SK-N-SH treated with all-trans-retinoic acid at 6 μM for 48 hours (cell line): Measurements from ENCODE around the gene IQCM.

Experiments used
- ARNTL ChIP-seq: fragments of 450-650 bp; formaldehyde crosslinking; IDR thresholded peaks from 2 replicates; pipeline ENCODE4 v1.5.0; 2020; ENCODE audit warnings: low read depth, mild to moderate bottlenecking, moderate library complexity, borderline replicate concordance
- CREB5 ChIP-seq: fragments of 250-450 bp; sonication (Bioruptor Pico); IDR thresholded peaks from 2 replicates; pipeline ENCODE4 v1.5.1; 2020; ENCODE audit warnings: low read depth, mild to moderate bottlenecking, moderate library complexity
- GLIS3 ChIP-seq: fragments of 250-450 bp; sonication (Bioruptor Pico); IDR thresholded peaks from 2 replicates; pipeline ENCODE4 v1.5.0; 2020; ENCODE audit warnings: mild to moderate bottlenecking, moderate library complexity
- PATZ1 ChIP-seq: fragments of 250-450 bp; sonication (Bioruptor Pico); IDR thresholded peaks from 2 replicates; pipeline ENCODE4 v1.8.0; 2020; ENCODE audit warnings: mild to moderate bottlenecking, moderate library complexity, borderline replicate concordance
- POU6F1 ChIP-seq: fragments of 250-450 bp; sonication (Bioruptor Pico); IDR thresholded peaks from 2 replicates; pipeline ENCODE4 v1.8.0; 2021; ENCODE audit warnings: low read depth, mild to moderate bottlenecking, moderate library complexity, borderline replicate concordance
- RARB ChIP-seq: fragments of 250-450 bp; sonication (Bioruptor Pico); IDR thresholded peaks from 2 replicates; pipeline ENCODE4 v1.8.0; 2021; ENCODE audit warnings: mild to moderate bottlenecking, moderate library complexity
- TCF4 ChIP-seq: fragments of 250-450 bp; sonication (Bioruptor Pico); IDR thresholded peaks from 2 replicates; pipeline ENCODE4 v1.8.0; 2021; ENCODE audit warnings: mild to moderate bottlenecking, moderate library complexity, borderline replicate concordance
- ZFP3 ChIP-seq: fragments of 250-450 bp; sonication (Bioruptor Pico); IDR thresholded peaks from 2 replicates; pipeline ENCODE4 v1.5.0; 2020; ENCODE audit warnings: mild to moderate bottlenecking, moderate library complexity
- ZFP30 ChIP-seq: fragments of 450-650 bp; formaldehyde crosslinking; IDR thresholded peaks from 2 replicates; pipeline ENCODE4 v1.5.0; 2022; ENCODE audit warnings: mild to moderate bottlenecking, moderate library complexity
- ZNF565 ChIP-seq: fragments of 450-650 bp; formaldehyde crosslinking; conservative IDR thresholded peaks from 2 replicates; pipeline ENCODE4 v1.5.0; 2020; ENCODE audit warnings: low read depth, mild to moderate bottlenecking, moderate library complexity
- ZNF70 ChIP-seq: fragments of 450-650 bp; formaldehyde crosslinking; IDR thresholded peaks from 2 replicates; pipeline ENCODE4 v1.5.0; 2020; ENCODE audit warnings: mild to moderate bottlenecking, moderate library complexity
- ZNF8 ChIP-seq: fragments of 450-650 bp; formaldehyde crosslinking; IDR thresholded peaks from 2 replicates; pipeline ENCODE4 v1.5.0; 2020; ENCODE audit warnings: mild to moderate bottlenecking, moderate library complexity

GRCh38 chr4:149781150-149781549 lies 34.5 kb downstream of the IQCM start:
- no peak for TF ChIP-seq ZNF565
- TF ChIP-seq GLIS3 = no peak
- no peak for TF ChIP-seq CREB5
- TF ChIP-seq ZFP3 = no peak
- no peak for TF ChIP-seq POU6F1
- no peak for TF ChIP-seq TCF4
- TF ChIP-seq ZNF8 = no peak
- TF ChIP-seq PATZ1 = no peak
- TF ChIP-seq ZFP30 (CRISPR knock-in tag) = no peak
- no peak for TF ChIP-seq RARB
- no peak for TF ChIP-seq ARNTL (CRISPR knock-in tag)
- TF ChIP-seq ZNF70 (CRISPR knock-in tag) = no peak
